CD4-positive, CD25-positive, alpha-beta regulatory T cell (primary cell): ENCODE data around the gene LCE3D. TPM values are rescaled to one million over a fixed set of nuclear protein-coding genes. Genes with fewer than 3 reads are reported as not detected.
A peak's percentile ranks its signal among the peaks of the same experiment; 100 is the strongest.
"Not testable (repeated sequence)": the region's sequence is repeated elsewhere in the genome, so short reads cannot be mapped to it uniquely, and the experiment has no call there.

ENCODE experiments used
- ATAC-seq, 2 donors: fragments of 150-1000 bp; cut with Tn5 transposase; one replicate each; pipeline ENCODE4 v1.10.0; 2021; ENCODE audit warnings: low read depth in 2 of 2, moderate number of reproducible peaks in 2 of 2, moderate library complexity in 1 of 2
- DNase-seq, 3 donors: peaks; one replicate each; pipeline versions ENCODE4 v3.0.0 to v3.0.0-alpha.2; 2012 to 2022; ENCODE audit warnings: mixed read lengths in 1 of 3
- H3K27ac ChIP-seq: one replicate; pipeline ENCODE4 v1.7.0; 2013; ENCODE audit warnings: mild to moderate bottlenecking, low read length; ENCODE audit not compliant: insufficient read depth, poor library complexity, severe bottlenecking
- H3K27me3 ChIP-seq: one replicate; pipeline ENCODE4 v1.7.0; 2013; ENCODE audit warnings: low read length; ENCODE audit not compliant: control insufficient read depth, insufficient read depth
- H3K36me3 ChIP-seq: one replicate; pipeline ENCODE4 v1.7.0; 2013; ENCODE audit warnings: mild to moderate bottlenecking, low read length, moderate library complexity; ENCODE audit not compliant: control insufficient read depth, insufficient read depth
- H3K4me1 ChIP-seq: 2 replicates; pipeline ENCODE4 v1.7.0; 2013; ENCODE audit warnings: mild to moderate bottlenecking, low read length; ENCODE audit not compliant: insufficient read depth, control insufficient read depth, poor library complexity, severe bottlenecking
- H3K4me3 ChIP-seq: one replicate; pipeline ENCODE4 v1.7.0; 2013; ENCODE audit warnings: low read depth, mild to moderate bottlenecking, low read length, moderate library complexity
- H3K9me3 ChIP-seq, 2 experiments: 1 replicate in 1 of 2; 2 replicates in 1 of 2; pipeline ENCODE4 v1.7.0; 2013; ENCODE audit warnings: low read length in 2 of 2, mild to moderate bottlenecking in 1 of 2, moderate library complexity in 1 of 2; ENCODE audit not compliant: control insufficient read depth in 2 of 2
- H3K27ac Mint-ChIP-seq, 3 donors: one replicate each; pipeline ENCODE4 v1.8.0; 2020 to 2022; ENCODE audit warnings: mild to moderate bottlenecking in 3 of 3, mixed read lengths in 3 of 3, moderate library complexity in 2 of 3
- H3K27me3 Mint-ChIP-seq: one replicate; pipeline ENCODE4 v1.8.0; 2022; ENCODE audit warnings: mild to moderate bottlenecking, mixed read lengths
- H3K36me3 Mint-ChIP-seq: one replicate; pipeline ENCODE4 v1.8.0; 2020; ENCODE audit warnings: mixed read lengths
- H3K4me1 Mint-ChIP-seq, 4 donors: one replicate each; pipeline ENCODE4 v1.8.0; 2020 to 2022; ENCODE audit warnings: mixed read lengths in 4 of 4, mild to moderate bottlenecking in 1 of 4
- H3K4me3 Mint-ChIP-seq, 4 donors: one replicate each; pipeline ENCODE4 v1.8.0; 2020 to 2022; ENCODE audit warnings: mild to moderate bottlenecking in 4 of 4, mixed read lengths in 4 of 4, moderate library complexity in 3 of 4
- H3K9me3 Mint-ChIP-seq, 7 donors: one replicate each; pipeline ENCODE4 v1.8.0; 2020 to 2022; ENCODE audit warnings: mixed read lengths in 7 of 7, mild to moderate bottlenecking in 3 of 7, moderate library complexity in 2 of 7
- polyA plus RNA-seq, 4 donors: library from polyadenylated mRNA; unstranded; fragments of 300-500 nt; fragmentation: Illumina TruSeq; gene quantifications; one replicate each; pipeline ENCODE4 v1.2.3, GENCODE V29; 2021
- total RNA-seq: library from RNA; stranded (reverse); gene quantifications from one replicate; pipeline ENCODE4 v1.2.3, GENCODE V29; 2022

Gene LCE3D
- total and polyA plus RNA-seq, 5 donors from 2014 or later, result not detected

- Mint-ChIP-seq H3K4me1 (no peaks in the 10 kb centered on the region), H3K27me3 (no peaks in the 10 kb centered on the region), H3K27ac (no peak overlapping the region), H3K4me3 (no peak overlapping the region), H3K9me3 (peaks cover 0 to 2% (median 0%) of the 10 kb centered on the region in 7 donors), H3K36me3 (no peaks in the 10 kb centered on the region)
- no peaks in the 10 kb centered on the region for H3K27me3 ChIP-seq
- DNase-seq (no peak), ATAC-seq (no peak)
- no peaks in the 10 kb centered on the region for H3K36me3 ChIP-seq
- H3K4me1 ChIP-seq, result no peaks in the 10 kb centered on the region
- H3K9me3 ChIP-seq, result no peaks in the 10 kb centered on the region
- no peak overlapping the region for H3K4me3 ChIP-seq
- no peak overlapping the region for H3K27ac ChIP-seq
These were observed 5.3 kb upstream of the LCE3D start for GRCh38 chr1:152585586-152585985.

- H3K27me3 Mint-ChIP-seq, result peaks cover 14% of the 10 kb centered on the region
- ATAC-seq (no peak), DNase-seq (no peak)
- no peak overlapping the region for H3K27ac ChIP-seq
- no peak overlapping the region for H3K27ac Mint-ChIP-seq
- no peaks in the 10 kb centered on the region for H3K4me1 ChIP-seq
- H3K4me1 Mint-ChIP-seq, result no peaks in the 10 kb centered on the region
- peaks cover 0 to 2% (median 0%) of the 10 kb centered on the region in 7 donors for H3K9me3 Mint-ChIP-seq
- no peaks in the 10 kb centered on the region for H3K9me3 ChIP-seq
- H3K36me3 Mint-ChIP-seq, result no peaks in the 10 kb centered on the region
- H3K4me3 ChIP-seq, result no peak overlapping the region
- H3K4me3 Mint-ChIP-seq, result no peak overlapping the region
- no peaks in the 10 kb centered on the region for H3K36me3 ChIP-seq
- peaks cover 1% of the 10 kb centered on the region for H3K27me3 ChIP-seq
These were observed 2.3 kb upstream of the LCE3D start for GRCh38 chr1:152582647-152583046.

- not testable (repeated sequence) for H3K36me3 Mint-ChIP-seq, H3K36me3 ChIP-seq, H3K4me1 ChIP-seq, H3K9me3 Mint-ChIP-seq, H3K27me3 ChIP-seq, ATAC-seq, H3K4me3 ChIP-seq, H3K27ac Mint-ChIP-seq, H3K4me1 Mint-ChIP-seq, H3K27ac ChIP-seq, H3K4me3 Mint-ChIP-seq, H3K9me3 ChIP-seq, DNase-seq
- peaks cover 16% of the 10 kb centered on the region for H3K27me3 Mint-ChIP-seq
These were observed 790 bp downstream of the LCE3D start for GRCh38 chr1:152579526-152579925.

GRCh38 chr1:152577168-152577567 lies 3.1 kb downstream of the LCE3D start:
- no peaks in the 10 kb centered on the region for H3K4me1 Mint-ChIP-seq
- Histone ChIP-seq H3K27me3 (peaks cover 1% of the 10 kb centered on the region), H3K9me3 (no peaks in the 10 kb centered on the region), H3K4me1 (no peaks in the 10 kb centered on the region), H3K27ac (no peak overlapping the region), H3K4me3 (no peak overlapping the region), H3K36me3 (no peaks in the 10 kb centered on the region)
- no peak overlapping the region for H3K4me3 Mint-ChIP-seq
- peaks cover 28% of the 10 kb centered on the region for H3K27me3 Mint-ChIP-seq
- no peak for ATAC-seq
- no peak for DNase-seq
- H3K27ac Mint-ChIP-seq, result peak overlapping the region in 1 of 3 donors; percentile 7
- H3K36me3 Mint-ChIP-seq, result no peaks in the 10 kb centered on the region
- peaks cover 0 to 1% (median 0%) of the 10 kb centered on the region in 7 donors for H3K9me3 Mint-ChIP-seq

- no peak within 1 kb of the TSS for H3K4me3 Mint-ChIP-seq
- H3K9me3 Mint-ChIP-seq, result peaks cover 0 to 14% (median 4%) of the 10 kb centered on the region in 7 donors
- no peak within 1 kb of the TSS for H3K4me3 ChIP-seq
- ATAC-seq (no peak), DNase-seq (no peak)
- H3K36me3 Mint-ChIP-seq, result no peaks in the 10 kb centered on the region
- H3K36me3 ChIP-seq, result no peaks in the 10 kb centered on the region
- H3K27ac Mint-ChIP-seq, result no peak within 1 kb of the TSS
- peaks cover 8 to 13% of the 10 kb centered on the region in 2 experiments for H3K9me3 ChIP-seq
- no peak within 1 kb of the TSS for H3K27ac ChIP-seq
- no peaks in the 10 kb centered on the region for H3K4me1 Mint-ChIP-seq
- H3K27me3 ChIP-seq, result no peaks in the 10 kb centered on the region
- peaks cover 8% of the 10 kb centered on the region for H3K27me3 Mint-ChIP-seq
- no peaks in the 10 kb centered on the region for H3K4me1 ChIP-seq
These were observed 13.6 kb downstream of the LCE3D start, which contains the start of gene LCE3E for GRCh38 chr1:152566681-152567080. LCE3E (minus strand) TSS chr1:152566780; CDS start chr1:152566208, 572 bp downstream.

GRCh38 chr1:152565535-152566215 lies 14.6 kb downstream of the LCE3D start:
- no peak overlapping the region for H3K4me3 ChIP-seq
- H3K27me3 ChIP-seq, result no peaks in the 10 kb centered on the region
- DNase-seq, result no peak
- H3K4me1 ChIP-seq, result no peaks in the 10 kb centered on the region
- H3K4me1 Mint-ChIP-seq, result no peaks in the 10 kb centered on the region
- H3K9me3 ChIP-seq, result peaks cover 8 to 13% of the 10 kb centered on the region in 2 experiments
- no peaks in the 10 kb centered on the region for H3K36me3 Mint-ChIP-seq
- H3K36me3 ChIP-seq, result no peaks in the 10 kb centered on the region
- H3K4me3 Mint-ChIP-seq, result no peak overlapping the region
- no peak overlapping the region for H3K27ac Mint-ChIP-seq
- H3K27me3 Mint-ChIP-seq, result peaks cover 8% of the 10 kb centered on the region
- H3K27ac ChIP-seq, result no peak overlapping the region
- peaks cover 0 to 13% (median 3%) of the 10 kb centered on the region in 7 donors for H3K9me3 Mint-ChIP-seq
- no peak for ATAC-seq

GRCh38 chr1:152565115-152565514 lies 15.2 kb downstream of the LCE3D start:
- H3K4me3 ChIP-seq, result no peak overlapping the region
- Mint-ChIP-seq H3K27ac (no peak overlapping the region), H3K4me3 (no peak overlapping the region), H3K27me3 (peaks cover 8% of the 10 kb centered on the region), H3K36me3 (no peaks in the 10 kb centered on the region), H3K4me1 (no peaks in the 10 kb centered on the region), H3K9me3 (peaks cover 0 to 13% (median 3%) of the 10 kb centered on the region in 7 donors)
- no peaks in the 10 kb centered on the region for H3K27me3 ChIP-seq
- no peak overlapping the region for H3K27ac ChIP-seq
- H3K4me1 ChIP-seq, result no peaks in the 10 kb centered on the region
- H3K36me3 ChIP-seq, result no peaks in the 10 kb centered on the region
- DNase-seq (no peak), ATAC-seq (no peak)
- H3K9me3 ChIP-seq, result peaks cover 4 to 11% of the 10 kb centered on the region in 2 experiments

GRCh38 chr1:152548358-152548757 lies 32.0 kb downstream of the LCE3D start:
- not testable (repeated sequence) for H3K4me3 Mint-ChIP-seq, H3K9me3 ChIP-seq, H3K36me3 ChIP-seq, H3K36me3 Mint-ChIP-seq, ATAC-seq, H3K27me3 Mint-ChIP-seq, H3K4me1 Mint-ChIP-seq, H3K27ac ChIP-seq, DNase-seq, H3K9me3 Mint-ChIP-seq, H3K27ac Mint-ChIP-seq, H3K4me3 ChIP-seq, H3K27me3 ChIP-seq, H3K4me1 ChIP-seq
